Measurements from ENCODE around the gene VTCN1.

- TF ChIP-seq CTCF (IDR thresholded peaks at IDR 0.05) (no peak), EP300 (IDR thresholded peaks at IDR 0.05) (no peak)
Observed at GRCh38 chr1:117127795-117128194, 82.9 kb downstream of the VTCN1 start.

All from ovary (tissue), 3 donors.